Stimulated activated CD4-positive, alpha-beta T cell treated with anti-CD3 and anti-CD28 coated beads, Interleukin-4, amount 100 ng/mL, for 48 hours (primary cell): ENCODE results near the gene KLF8.
"Not testable (repeated sequence)": the region's sequence is repeated elsewhere in the genome, so short reads cannot be mapped to it uniquely, and the experiment has no call there.

Source experiments
- DNase-seq, 2 donors: peaks; one replicate each; pipeline ENCODE4 v3.0.0-alpha.2; 2020; ENCODE audit warnings: low read depth in 2 of 2

Gene KLF8

GRCh38 chrX:56232221-56233082 is at the start of gene KLF8:
Gene KLF8 (plus strand): TSS chrX:56232356. CDS start chrX:56233335, 979 bp downstream.
- peak; percentile 20 to 30 for DNase-seq

DNA sequence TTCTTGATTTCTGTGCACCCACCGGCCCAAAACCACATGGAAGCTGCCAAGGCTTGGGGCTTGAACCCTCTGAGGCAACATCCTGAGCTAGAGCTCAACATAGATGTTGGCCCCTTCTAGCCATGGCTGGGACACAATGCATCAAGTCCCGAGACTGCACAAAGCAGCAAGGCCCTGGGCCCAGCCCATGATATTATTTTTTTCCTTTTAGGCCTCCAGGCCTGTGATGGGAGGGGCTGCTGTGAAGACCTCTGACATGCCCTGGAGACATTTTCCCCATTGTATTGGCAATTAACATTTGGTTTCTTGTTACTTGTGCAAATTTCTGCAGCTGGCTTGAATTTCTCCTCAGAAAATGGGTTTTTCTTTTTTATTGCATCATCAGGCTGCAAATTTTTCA is 25.2 kb upstream of the KLF8 start:
- not testable (repeated sequence) for DNase-seq

- no peak for DNase-seq
Measured at GRCh38 chrX:56211701-56212100, 20.5 kb upstream of the KLF8 start.

GRCh38 chrX:56216332-56216731 is 15.8 kb upstream of the KLF8 start:
- DNase-seq = no peak

DNA sequence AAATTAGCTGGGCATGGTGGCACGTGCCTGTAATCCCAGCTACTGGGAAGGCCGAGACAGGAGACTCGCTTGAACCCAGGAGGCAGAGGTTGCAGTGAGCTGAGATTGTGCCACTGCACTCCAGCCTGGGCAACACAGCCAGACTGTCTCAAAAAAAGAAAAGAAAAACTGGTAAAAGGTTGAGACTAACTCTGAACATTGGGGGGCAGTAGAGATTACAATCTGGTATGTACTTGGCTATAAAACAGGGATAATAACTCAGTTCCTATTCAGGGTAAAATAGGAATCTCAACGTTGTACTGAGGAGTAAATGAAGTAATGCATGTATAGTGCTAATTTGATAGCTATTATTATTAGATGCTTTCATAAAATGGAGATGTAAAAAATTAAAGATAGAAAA is 12.5 kb upstream of the KLF8 start:
- no peak for DNase-seq

DNA sequence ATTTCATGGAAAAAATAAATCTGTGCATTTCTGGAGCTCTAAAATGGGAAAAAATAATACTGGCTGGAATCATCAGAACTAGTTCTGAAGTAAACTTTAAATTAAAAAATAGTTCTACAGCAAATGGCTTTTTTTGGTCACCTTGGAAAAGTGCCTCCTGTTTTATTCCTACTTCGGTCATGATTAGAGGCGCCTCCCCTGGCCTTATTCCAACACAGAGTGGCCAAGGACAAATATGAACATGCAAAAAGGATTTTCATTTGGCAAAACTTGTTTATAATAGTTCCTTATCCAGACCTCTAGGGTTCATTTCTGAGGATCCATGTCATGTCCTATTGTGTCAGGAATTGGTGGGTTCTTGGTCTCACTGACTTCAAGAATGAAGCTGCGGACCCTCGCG is 11.1 kb upstream of the KLF8 start:
- no peak for DNase-seq

DNA sequence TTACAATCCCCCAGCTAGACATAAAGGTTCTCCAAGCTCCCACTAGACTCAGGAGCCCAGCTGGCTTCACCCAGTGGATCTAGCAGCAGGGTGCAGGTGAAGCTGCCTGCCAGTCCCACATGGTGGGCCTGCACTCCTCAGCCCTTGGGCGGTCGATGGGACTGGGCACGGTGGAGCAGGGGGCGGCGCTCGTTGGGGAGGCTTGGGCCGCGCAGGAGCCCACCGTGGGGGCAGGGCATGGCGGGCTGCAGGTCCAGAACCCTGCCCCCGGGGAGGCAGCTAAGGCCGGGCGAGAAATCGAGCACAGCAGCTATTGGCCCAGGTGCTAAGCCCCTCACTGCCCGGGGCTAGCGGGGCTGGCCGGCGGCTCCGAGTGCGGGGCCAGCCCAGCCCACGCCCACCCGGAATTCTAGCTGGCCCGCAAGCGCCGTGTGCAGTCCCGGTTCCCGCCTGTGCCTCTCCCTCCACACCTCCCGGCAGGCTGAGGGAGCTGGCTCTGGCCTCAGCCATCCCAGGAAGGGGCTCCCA is 9.6 kb upstream of the KLF8 start:
- DNase-seq = no peak

DNA sequence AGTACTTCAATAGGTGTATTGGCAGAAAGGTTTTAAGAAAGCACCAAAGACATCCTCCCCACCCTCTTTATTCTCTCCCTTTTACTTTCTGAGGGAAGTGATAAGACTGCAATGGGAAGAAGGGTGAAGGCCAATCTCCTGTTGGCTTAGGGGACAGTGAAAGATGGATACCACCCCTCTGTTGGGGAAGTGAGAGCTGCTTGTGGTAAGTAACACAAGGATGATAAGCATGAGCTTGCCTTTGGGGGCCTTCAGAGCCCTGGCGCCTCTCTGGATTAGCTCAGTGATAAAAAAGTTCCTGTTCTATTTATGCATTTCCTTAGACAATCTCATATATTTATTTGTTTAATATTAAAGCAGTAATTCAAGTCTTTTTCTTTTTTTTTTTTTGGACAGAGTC is 5.2 kb upstream of the KLF8 start:
- DNase-seq = no peak

DNA sequence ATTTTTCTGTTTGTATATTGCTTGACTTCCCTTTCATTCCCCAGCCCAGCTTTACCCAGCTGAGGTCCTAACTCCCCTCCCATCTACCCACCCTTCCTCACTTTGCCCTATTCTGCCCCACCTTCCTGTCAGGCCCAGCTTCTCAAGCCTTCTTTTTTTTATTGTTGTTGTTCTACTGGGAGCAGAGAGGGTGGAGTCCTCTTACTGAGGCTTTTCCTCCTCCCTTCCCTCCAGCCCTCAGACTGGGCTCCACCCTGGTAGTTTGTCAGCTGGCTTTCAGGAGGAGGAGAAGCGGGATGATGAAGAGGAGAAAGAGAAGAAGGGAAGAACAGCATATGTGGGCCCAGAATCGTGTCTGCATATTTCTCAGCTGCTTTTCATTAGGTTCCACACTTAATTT is 3.2 kb upstream of the KLF8 start:
- DNase-seq = no peak

- no peak for DNase-seq
Measured at GRCh38 chrX:56231537-56232090, 542 bp upstream of the KLF8 start.

DNA sequence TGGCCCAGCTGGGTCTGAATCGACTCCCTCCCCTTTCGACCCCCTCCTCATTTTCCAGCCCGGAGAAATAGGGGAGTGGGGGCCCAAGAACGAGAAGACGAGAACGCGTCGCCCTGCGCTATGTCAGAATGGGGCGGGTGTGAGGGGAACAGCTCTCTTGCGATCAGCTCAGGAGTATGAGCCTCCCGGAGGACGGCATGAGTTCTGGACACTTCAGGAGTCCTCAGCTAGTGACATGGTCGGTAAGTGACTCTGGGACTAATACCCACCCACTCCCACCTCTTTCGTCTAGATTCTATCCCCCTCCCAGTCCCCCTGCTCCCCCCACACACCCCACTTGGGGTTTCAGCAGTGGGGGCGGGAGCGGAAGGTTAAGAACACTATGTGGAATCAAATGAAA is 944 bp downstream of the KLF8 start:
- DNase-seq = no peak

DNA sequence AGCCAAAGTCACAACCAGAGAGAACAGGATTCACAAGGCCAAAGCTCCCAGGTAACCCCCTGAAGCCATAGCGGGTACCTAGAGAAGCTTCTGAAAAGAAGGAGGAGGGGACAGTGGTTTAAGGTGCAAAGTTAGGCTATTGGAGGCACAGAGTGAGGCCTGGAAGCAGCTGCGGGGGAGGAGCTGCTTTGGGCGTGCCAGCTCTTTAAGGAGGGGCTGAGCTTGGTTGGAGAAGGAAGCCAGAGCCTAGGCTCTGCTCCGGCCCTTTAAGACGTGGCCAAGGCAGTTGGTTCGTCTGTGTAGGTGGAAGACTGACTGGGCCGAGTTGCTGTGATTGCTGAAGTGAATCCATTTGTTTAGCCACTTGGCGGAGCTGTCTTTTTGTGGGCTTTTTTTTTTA is 1.5 kb downstream of the KLF8 start:
- no peak for DNase-seq

- DNase-seq = peak; percentile 16 to 29
Measured at GRCh38 chrX:56248492-56248891, 16.3 kb downstream of the KLF8 start.

- no peak for DNase-seq
Measured at GRCh38 chrX:56253832-56254703, 21.9 kb downstream of the KLF8 start.

- DNase-seq = no peak
Measured at GRCh38 chrX:56268888-56269287, 36.7 kb downstream of the KLF8 start.

DNA sequence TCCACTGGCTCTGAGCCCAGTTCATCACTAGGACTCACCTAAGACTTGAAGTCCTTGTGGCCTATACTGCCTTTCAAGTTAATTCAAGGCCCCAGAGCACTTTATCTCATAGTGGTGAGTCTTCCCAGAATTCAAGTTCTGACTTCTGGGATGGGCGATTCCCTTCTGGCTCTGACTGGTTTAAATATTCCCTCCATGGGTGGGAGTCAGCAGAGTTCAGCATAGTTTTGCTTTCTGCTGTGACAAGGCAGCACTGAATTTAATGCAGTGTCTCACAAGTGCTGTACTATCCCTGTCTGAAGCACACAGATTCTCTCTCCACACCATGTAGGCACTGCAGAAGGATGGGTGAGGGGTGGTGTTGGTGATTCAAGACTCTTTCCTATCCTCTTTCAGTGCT is 46.5 kb downstream of the KLF8 start:
- DNase-seq = no peak

GRCh38 chrX:56279863-56280262 is 47.7 kb downstream of the KLF8 start:
- DNase-seq = no peak

- DNase-seq = peak in 1 of 2 donors; percentile 2
Measured at GRCh38 chrX:56281789-56282188, 49.6 kb downstream of the KLF8 start.

- DNase-seq = no peak
Measured at GRCh38 chrX:56284269-56284668, 52.1 kb downstream of the KLF8 start.

DNA sequence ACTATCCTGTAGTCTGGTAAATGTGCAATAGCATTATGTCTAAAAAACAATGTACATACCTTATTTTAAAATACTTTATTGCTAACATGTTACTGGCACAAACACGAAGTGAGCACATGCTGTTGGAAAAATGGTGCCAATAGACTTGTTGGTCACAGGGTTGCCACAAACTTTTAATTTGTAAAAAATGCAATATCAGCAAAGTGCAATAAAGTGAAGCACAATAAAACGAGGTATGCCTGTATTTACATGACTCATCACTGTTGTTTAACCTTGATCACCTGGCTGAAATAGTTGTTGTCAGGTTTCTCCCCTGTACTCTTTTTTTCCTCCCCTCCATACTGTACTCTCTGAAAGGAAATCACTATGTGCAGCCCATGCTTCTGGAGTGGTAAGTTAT is 56.5 kb downstream of the KLF8 start:
- no peak for DNase-seq

GRCh38 chrX:56289449-56289848 is 57.3 kb downstream of the KLF8 start:
- DNase-seq = no peak

- no peak for DNase-seq
Measured at GRCh38 chrX:56308726-56309125, 76.6 kb downstream of the KLF8 start.
